HepG2 (cell line): ENCODE measurements around the gene ATN1. TPM values are rescaled to one million over a fixed set of nuclear protein-coding genes. Genes with fewer than 3 reads are reported as not detected.

ENCODE experiments used
- ARID4A ChIP-seq: sonication (generic); formaldehyde crosslinking; IDR thresholded peaks from 2 replicates; pipeline ENCODE4 v1.5.0; 2020; ENCODE audit warnings: mild to moderate bottlenecking, missing genetic modification reagents, borderline replicate concordance
- BCLAF1 ChIP-seq: fragments of 450-650 bp; IDR thresholded peaks from 2 replicates; pipeline ENCODE4 v1.6.1; 2017; ENCODE audit warnings: mild to moderate bottlenecking
- DPF2 ChIP-seq: sonication (generic); formaldehyde crosslinking; IDR thresholded peaks from 2 replicates; pipeline ENCODE4 v1.4.0; 2020; ENCODE audit warnings: mild to moderate bottlenecking, low read depth, missing genetic modification reagents, borderline replicate concordance
- ERF ChIP-seq: IDR thresholded peaks from 2 replicates; pipeline ENCODE4 v1.6.1; 2018; ENCODE audit warnings: missing biosample characterization, missing genetic modification reagents
- FOXO4 ChIP-seq: sonication (generic); formaldehyde crosslinking; conservative IDR thresholded peaks from 2 replicates; pipeline ENCODE4 v1.8.1; 2023; ENCODE audit warnings: missing genetic modification reagents
- REST ChIP-seq, 2 experiments: IDR thresholded peaks; 2 replicates each; pipeline ENCODE4 v1.6.1; 2011 to 2012; ENCODE audit warnings: low read length in 2 of 2, borderline replicate concordance in 1 of 2, low read depth in 1 of 2, mild to moderate bottlenecking in 1 of 2, moderate library complexity in 1 of 2
- SIN3A ChIP-seq: IDR thresholded peaks from 2 replicates; pipeline ENCODE4 v1.6.1; 2011; ENCODE audit warnings: low read depth, mild to moderate bottlenecking, control low read depth, low read length, borderline replicate concordance
- SOX6 ChIP-seq, 2 experiments: fragments of 450-650 bp in 1 of 2; sonication (generic) in 1 of 2; formaldehyde crosslinking in 1 of 2; IDR thresholded peaks; 2 replicates each; pipeline versions ENCODE4 v1.4.0 to v1.6.1; 2017 to 2020; ENCODE audit warnings: antibody characterized with exemption in 1 of 2, mild to moderate bottlenecking in 1 of 2, missing genetic modification reagents in 1 of 2
- ZBTB7B ChIP-seq: sonication (generic); formaldehyde crosslinking; IDR thresholded peaks from 2 replicates; pipeline ENCODE4 v1.4.0; 2020; ENCODE audit warnings: missing genetic modification reagents
- ZNF296 ChIP-seq: sonication (generic); formaldehyde crosslinking; conservative IDR thresholded peaks from 2 replicates; pipeline ENCODE4 v1.5.0; 2020; ENCODE audit warnings: mild to moderate bottlenecking, missing genetic modification reagents
- ZNF598 ChIP-seq: sonication (generic); formaldehyde crosslinking; IDR thresholded peaks from 2 replicates; pipeline ENCODE4 v1.5.1; 2020; ENCODE audit warnings: mild to moderate bottlenecking, missing genetic modification reagents, borderline replicate concordance
- ZSCAN5A ChIP-seq: sonication (generic); formaldehyde crosslinking; IDR thresholded peaks from 2 replicates; pipeline ENCODE4 v1.8.0; 2022; ENCODE audit warnings: mild to moderate bottlenecking, missing genetic modification reagents, borderline replicate concordance
- polyA plus RNA-seq, 8 experiments: library from polyadenylated mRNA; depleted of rRNA in 3 of 8; stranded (reverse) in 7 of 8; unstranded in 1 of 8; fragments of >200 nt; fragmentation: Illumina TruSeq in 4 of 8; extraction: Trizol in 4 of 8; gene quantifications; 2 replicates each; pipeline versions ENCODE4 v1.2.1 to v1.2.3, GENCODE V29; 2011 to 2016; ENCODE audit warnings: low read depth in 4 of 8, missing spikeins in 1 of 8, mixed read lengths in 1 of 8; ENCODE audit not compliant: insufficient read depth in 1 of 8
- total RNA-seq, 5 experiments: library from RNA; depleted of rRNA; stranded (reverse); fragments of >200 nt; fragmentation: Illumina TruSeq; extraction: Trizol; gene quantifications; 2 replicates each; pipeline ENCODE4 v1.2.3, GENCODE V29; 2016; ENCODE audit warnings: low read depth in 1 of 5

The ATN1 gene
- total and polyA plus RNA-seq, 2 of the 13 experiments (the other 11 are each of a cell fraction or from before 2014, with no cell fraction given), result 2.1 to 8.6 TPM

GRCh38 chr12:6943722-6944380 lies 16.1 kb downstream of the ATN1 start, which contains the start of the genes C12orf57 and RNU7-1 (continued):
- TF ChIP-seq FOXO4 (CRISPR knock-in tag) (peak; percentile 93; the same call in 1 of the 2 replicates), ZNF296 (CRISPR knock-in tag) (no peak), ZNF598 (no peak), DPF2 (CRISPR knock-in tag) (peak; percentile 27; the same call in 1 of the 2 replicates), BCLAF1 (no peak), ZBTB7B (CRISPR knock-in tag) (peak; percentile 96), REST (IDR thresholded peaks at IDR 0.05; ENCODE audit: borderline replicate concordance in 1 of 2, low read depth in 1 of 2, low read length in 2 of 2) (peak in 1 of 2 experiments; percentile 60; a peak in 1 of 4 replicates), SIN3A (peak; percentile 92), SOX6 (IDR thresholded peaks at IDR 0.05) (no peak), SOX6 (CRISPR knock-in tag; IDR thresholded peaks at IDR 0.05) (peak; percentile 60), ERF (peak; percentile 77), ARID4A (CRISPR knock-in tag) (peak; percentile 78), ZSCAN5A (CRISPR knock-in tag) (peak; percentile 93)
